Keratinocyte (primary cell): ENCODE measurements around the gene ARIH1. TPM values are rescaled to one million over a fixed set of nuclear protein-coding genes. Genes with fewer than 3 reads are reported as not detected.

Source experiments
- DNase-seq: peaks from one replicate; pipeline ENCODE4 v3.0.0-alpha.2; 2011; ENCODE audit warnings: low read depth, missing footprints, low spot score
- FAIRE-seq: peaks from 2 replicates; lab custom pipeline; 2011; peaks lifted over from hg19 to GRCh38; lab: Jason Lieb, UNC
- H2AFZ ChIP-seq: 2 replicates; pipeline ENCODE4 v1.6.0; 2012; ENCODE audit warnings: low read length, control low read depth, inconsistent platforms; ENCODE audit not compliant: control insufficient read depth
- H3K27ac ChIP-seq: 2 replicates; pipeline ENCODE4 v1.5.1; 2011; ENCODE audit warnings: low read length; ENCODE audit not compliant: control insufficient read depth, insufficient read depth
- H3K27me3 ChIP-seq: 3 replicates; pipeline ENCODE4 v1.6.0; 2011; ENCODE audit warnings: low read length; ENCODE audit not compliant: control insufficient read depth, insufficient read depth; ENCODE audit errors: extremely low read depth
- H3K36me3 ChIP-seq, 2 experiments: 2 replicates in 1 of 2; 3 replicates in 1 of 2; pipeline ENCODE4 v1.5.1; 2011; ENCODE audit warnings: low read length in 2 of 2, mild to moderate bottlenecking in 1 of 2; ENCODE audit not compliant: control insufficient read depth in 2 of 2, insufficient read depth in 2 of 2; ENCODE audit errors: extremely low read depth in 1 of 2
- H3K4me1 ChIP-seq: 3 replicates; pipeline ENCODE4 v1.5.1; 2011; ENCODE audit warnings: low read length; ENCODE audit not compliant: control insufficient read depth, insufficient read depth; ENCODE audit errors: extremely low read depth
- H3K4me2 ChIP-seq: 3 replicates; pipeline ENCODE4 v1.6.0; 2011; ENCODE audit warnings: low read depth, low read length; ENCODE audit not compliant: control insufficient read depth, insufficient read depth; ENCODE audit errors: extremely low read depth
- H3K4me3 ChIP-seq, 3 experiments: fragments of 200-600 bp in 1 of 3; sonication (generic) in 1 of 3; 2 replicates in 2 of 3; 3 replicates in 1 of 3; pipeline ENCODE4 v1.5.1; 2011 to 2016; ENCODE audit warnings: low read length in 3 of 3, mild to moderate bottlenecking in 3 of 3, control low read depth in 2 of 3, inconsistent platforms in 1 of 3, low read depth in 1 of 3, mixed read lengths in 1 of 3, mixed run types in 1 of 3, moderate library complexity in 1 of 3; ENCODE audit not compliant: control insufficient read depth in 2 of 3, insufficient read depth in 2 of 3; ENCODE audit errors: extremely low read depth in 1 of 3
- H3K79me2 ChIP-seq: 2 replicates; pipeline ENCODE4 v1.6.0; 2012; ENCODE audit warnings: low read length; ENCODE audit not compliant: control insufficient read depth, insufficient read depth
- H3K9ac ChIP-seq: 3 replicates; pipeline ENCODE4 v1.6.0; 2011; ENCODE audit warnings: low read length; ENCODE audit not compliant: control insufficient read depth, insufficient read depth; ENCODE audit errors: extremely low read depth
- H3K9me1 ChIP-seq: 3 replicates; pipeline ENCODE4 v1.6.0; 2011; ENCODE audit warnings: low read length; ENCODE audit not compliant: control insufficient read depth, insufficient read depth; ENCODE audit errors: extremely low read depth
- H3K9me3 ChIP-seq: 2 replicates; pipeline ENCODE4 v1.5.1; 2012; ENCODE audit warnings: low read depth, low read length; ENCODE audit not compliant: control insufficient read depth
- H4K20me1 ChIP-seq: 3 replicates; pipeline ENCODE4 v1.6.0; 2011; ENCODE audit warnings: low read length; ENCODE audit not compliant: control insufficient read depth, insufficient read depth; ENCODE audit errors: extremely low read depth
- CTCF ChIP-seq, 3 experiments: IDR thresholded peaks in 1 of 3; conservative IDR thresholded peaks in 1 of 3; optimal IDR thresholded peaks in 1 of 3; 2 replicates in 2 of 3; 3 replicates in 1 of 3; pipeline versions ENCODE3 to v1.5.1; 2011; ENCODE audit warnings: low read length in 3 of 3, mild to moderate bottlenecking in 3 of 3, moderate library complexity in 2 of 3, control low read depth in 1 of 3, inconsistent platforms in 1 of 3; ENCODE audit not compliant: insufficient read depth in 2 of 3; ENCODE audit errors: extremely low read depth in 1 of 3
- EZH2 ChIP-seq: IDR thresholded peaks from one replicate; pipeline ENCODE4 v1.6.1; 2012; ENCODE audit warnings: inconsistent platforms, mild to moderate bottlenecking, low read length, moderate library complexity
- dilution Hi-C: fragments of 300-500 bp; cut with MboI; formaldehyde crosslinking; loops from one replicate; pipeline ENCODE4 v1.7.0; 2020; ENCODE audit warnings: low sequenced_read_pairs; ENCODE audit not compliant: extremely low pct_ligation_motif_present
- polyA plus RNA-seq, 5 experiments: library from polyadenylated mRNA; depleted of rRNA in 3 of 5; stranded (reverse) in 3 of 5; stranded (forward) in 1 of 5; unstranded in 1 of 5; fragments of >200 nt; gene quantifications; 1 replicate in 1 of 5; 2 replicates in 3 of 5; 3 replicates in 1 of 5; pipeline versions ENCODE4 v1.2.1 to v1.2.3, GENCODE V29; 2011 to 2012; ENCODE audit warnings: missing spikeins in 2 of 5, low read depth in 1 of 5, low replicate concordance in 1 of 5

Gene ARIH1
- polyA plus RNA-seq, 1 donor (not counting 4 experiments of a cell fraction or from before 2014, with no cell fraction given) = 70.6 TPM

DNA sequence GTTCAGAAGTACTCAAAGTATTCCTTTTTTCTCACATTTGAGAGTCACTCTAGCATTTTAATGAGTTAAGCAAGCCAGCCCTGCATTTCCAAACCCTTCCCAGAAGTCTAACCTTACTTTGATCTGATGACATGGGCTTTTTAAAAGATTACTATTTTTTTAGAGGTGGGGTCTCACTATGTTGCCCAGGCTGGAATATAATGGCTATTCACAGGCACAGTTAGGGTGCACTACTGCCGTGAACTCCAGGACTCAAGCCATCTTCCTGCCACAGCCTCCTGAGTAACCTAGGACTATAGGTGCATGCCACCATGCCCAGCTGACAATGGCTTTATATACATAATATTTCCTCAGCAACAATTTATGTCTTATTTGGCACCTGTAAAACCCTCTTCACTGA lies 116.3 kb downstream of the ARIH1 start:
- Histone ChIP-seq H3K4me3 (no peak overlapping the region), H3K4me2 (no peak overlapping the region), H3K4me1 (no peaks in the 10 kb centered on the region), H3K36me3 (peaks cover 0 to 3% of the 10 kb centered on the region in 2 experiments), H3K27ac (no peak overlapping the region), H2AFZ (no peak overlapping the region), H4K20me1 (no peaks in the 10 kb centered on the region), H3K79me2 (no peaks in the 10 kb centered on the region), H3K9me3 (no peaks in the 10 kb centered on the region), H3K27me3 (no peaks in the 10 kb centered on the region), H3K9me1 (no peaks in the 10 kb centered on the region), H3K9ac (no peak overlapping the region)
- FAIRE-seq (no peak), DNase-seq (no peak)
- dilution Hi-C loops = no loop called here
- TF ChIP-seq CTCF (optimal IDR thresholded peaks at IDR 0.05 in 1 of 3, IDR thresholded peaks at IDR 0.05 in 1 of 3, conservative IDR thresholded peaks at IDR 0.05 in 1 of 3; ENCODE audit: extremely low read depth in 1 of 3, insufficient read depth in 2 of 3, low read length in 3 of 3) (no peak), EZH2 (no peak)

DNA sequence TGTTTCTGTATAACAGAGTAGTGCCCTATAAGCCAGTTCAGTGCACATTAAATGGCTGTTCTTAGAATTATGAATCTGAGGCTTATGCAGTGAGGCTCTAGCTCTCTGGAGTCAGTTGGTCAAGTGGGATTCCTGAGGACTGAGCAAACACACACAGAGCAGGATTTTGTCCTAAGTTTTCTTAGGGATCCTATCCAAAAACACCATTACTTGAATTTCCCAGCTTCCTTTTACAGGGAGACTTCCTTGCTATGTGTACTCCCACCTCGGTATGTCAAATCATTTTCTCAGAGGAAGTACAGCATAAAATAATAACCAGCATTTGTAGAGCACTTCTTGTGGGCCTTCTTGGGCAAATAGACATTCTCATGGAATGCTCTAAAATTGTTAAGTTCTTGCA lies 117.2 kb downstream of the ARIH1 start:
- Histone ChIP-seq H3K4me2 (no peak overlapping the region), H3K4me3 (no peak overlapping the region), H3K79me2 (no peaks in the 10 kb centered on the region), H3K27me3 (no peaks in the 10 kb centered on the region), H3K27ac (no peak overlapping the region), H3K36me3 (peaks cover 0 to 3% of the 10 kb centered on the region in 2 experiments), H3K4me1 (no peaks in the 10 kb centered on the region), H3K9me3 (no peaks in the 10 kb centered on the region), H3K9ac (no peak overlapping the region), H4K20me1 (no peaks in the 10 kb centered on the region), H2AFZ (no peak overlapping the region), H3K9me1 (no peaks in the 10 kb centered on the region)
- FAIRE-seq = no peak
- dilution Hi-C loops = no loop called here
- DNase-seq = no peak
- no peak for TF ChIP-seq CTCF (optimal IDR thresholded peaks at IDR 0.05 in 1 of 3, IDR thresholded peaks at IDR 0.05 in 1 of 3, conservative IDR thresholded peaks at IDR 0.05 in 1 of 3; ENCODE audit: extremely low read depth in 1 of 3, insufficient read depth in 2 of 3, low read length in 3 of 3)
- no peak for TF ChIP-seq EZH2
